GM06990 (cell line): ENCODE results near the gene ASPHD1.

Experiments used
- DNase-seq: peaks from one replicate; pipeline ENCODE4 v3.0.0-alpha.2; 2011; ENCODE audit not compliant: insufficient read length; ENCODE audit errors: extremely low read depth
- H3K27me3 ChIP-seq: replicated peaks from 2 replicates; pipeline ENCODE4 v1.6.0; 2011; ENCODE audit warnings: low read length; ENCODE audit not compliant: control insufficient read depth, insufficient read depth
- H3K36me3 ChIP-seq: 2 replicates; pipeline ENCODE4 v1.5.1; 2011; ENCODE audit warnings: low read length; ENCODE audit not compliant: control insufficient read depth, insufficient read depth
- H3K4me3 ChIP-seq: replicated peaks from 2 replicates; pipeline ENCODE4 v1.5.1; 2011; ENCODE audit warnings: low read depth, mild to moderate bottlenecking, control low read depth, low read length
- TF ChIP-seq, protein P1 (sequence below): IDR thresholded peaks from 2 replicates; pipeline ENCODE4 v1.5.1; 2011; ENCODE audit warnings: low read length, control low read depth, mild to moderate bottlenecking, inconsistent platforms; ENCODE audit not compliant: insufficient read depth, poor library complexity, severe bottlenecking

Gene ASPHD1

DNA sequence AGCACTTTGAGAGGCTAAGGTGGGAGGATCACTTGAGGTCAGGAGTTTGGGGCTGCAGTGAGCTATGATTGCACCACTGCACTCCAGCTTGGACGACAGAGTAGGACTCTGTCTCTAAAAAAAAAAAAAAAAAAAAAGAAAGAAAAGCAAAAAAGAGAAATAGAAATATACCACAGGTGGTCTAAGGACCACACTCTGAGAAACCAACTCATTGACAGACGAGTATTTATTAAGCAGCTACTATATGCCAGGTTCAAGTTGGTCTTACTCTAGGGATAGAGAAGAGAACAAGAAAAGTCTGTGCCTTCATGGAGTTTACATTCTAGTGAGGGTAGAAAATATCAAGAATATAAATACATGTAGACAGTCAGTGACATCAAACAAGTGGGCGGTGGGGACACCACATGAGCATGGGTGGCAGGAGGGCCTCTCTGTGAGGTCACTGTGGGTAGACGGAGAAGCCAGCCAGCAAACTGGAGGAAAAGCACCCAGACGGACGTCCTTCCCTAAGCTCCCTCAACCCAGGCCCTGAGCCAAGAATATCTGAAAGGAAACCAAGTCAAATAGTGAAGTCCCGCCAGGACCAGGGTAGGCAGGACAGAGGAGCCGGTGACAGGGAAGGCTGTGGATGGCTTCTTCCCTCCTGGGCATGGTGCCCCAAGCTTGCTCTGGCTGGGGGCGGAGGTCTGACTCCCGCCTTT is 42.0 kb upstream of the ASPHD1 start:
- no peak for DNase-seq
- TF ChIP-seq, protein P1, sequence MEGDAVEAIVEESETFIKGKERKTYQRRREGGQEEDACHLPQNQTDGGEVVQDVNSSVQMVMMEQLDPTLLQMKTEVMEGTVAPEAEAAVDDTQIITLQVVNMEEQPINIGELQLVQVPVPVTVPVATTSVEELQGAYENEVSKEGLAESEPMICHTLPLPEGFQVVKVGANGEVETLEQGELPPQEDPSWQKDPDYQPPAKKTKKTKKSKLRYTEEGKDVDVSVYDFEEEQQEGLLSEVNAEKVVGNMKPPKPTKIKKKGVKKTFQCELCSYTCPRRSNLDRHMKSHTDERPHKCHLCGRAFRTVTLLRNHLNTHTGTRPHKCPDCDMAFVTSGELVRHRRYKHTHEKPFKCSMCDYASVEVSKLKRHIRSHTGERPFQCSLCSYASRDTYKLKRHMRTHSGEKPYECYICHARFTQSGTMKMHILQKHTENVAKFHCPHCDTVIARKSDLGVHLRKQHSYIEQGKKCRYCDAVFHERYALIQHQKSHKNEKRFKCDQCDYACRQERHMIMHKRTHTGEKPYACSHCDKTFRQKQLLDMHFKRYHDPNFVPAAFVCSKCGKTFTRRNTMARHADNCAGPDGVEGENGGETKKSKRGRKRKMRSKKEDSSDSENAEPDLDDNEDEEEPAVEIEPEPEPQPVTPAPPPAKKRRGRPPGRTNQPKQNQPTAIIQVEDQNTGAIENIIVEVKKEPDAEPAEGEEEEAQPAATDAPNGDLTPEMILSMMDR = no peak
- Histone ChIP-seq H3K4me3 (no peak overlapping the region), H3K36me3 (peaks cover 8% of the 10 kb centered on the region), H3K27me3 (no peaks in the 10 kb centered on the region)

DNA sequence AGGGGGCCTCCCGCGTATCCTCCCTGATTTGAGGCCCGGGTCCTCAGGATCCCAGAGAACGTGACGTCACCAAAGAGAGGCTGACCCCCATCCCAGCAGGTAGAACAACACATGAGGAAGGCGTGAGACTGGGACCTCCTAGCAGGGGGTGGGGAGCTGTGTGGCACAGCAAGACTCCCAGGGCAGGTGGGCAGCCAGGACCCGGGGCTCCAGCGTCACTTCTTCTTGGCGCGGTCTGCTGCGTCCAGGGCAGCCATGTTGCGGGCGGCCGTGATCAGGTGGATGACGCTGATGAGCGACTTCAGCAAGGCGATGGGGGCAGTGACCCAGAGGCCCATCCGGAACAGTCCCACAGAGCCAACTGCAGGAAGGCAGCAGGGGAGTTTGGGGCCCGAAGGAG is 41.3 kb upstream of the ASPHD1 start:
- H3K27me3 ChIP-seq = no peaks in the 10 kb centered on the region
- H3K4me3 ChIP-seq = no peak overlapping the region
- peaks cover 8% of the 10 kb centered on the region for H3K36me3 ChIP-seq
- DNase-seq = no peak
- TF ChIP-seq, protein P1 = no peak

DNA sequence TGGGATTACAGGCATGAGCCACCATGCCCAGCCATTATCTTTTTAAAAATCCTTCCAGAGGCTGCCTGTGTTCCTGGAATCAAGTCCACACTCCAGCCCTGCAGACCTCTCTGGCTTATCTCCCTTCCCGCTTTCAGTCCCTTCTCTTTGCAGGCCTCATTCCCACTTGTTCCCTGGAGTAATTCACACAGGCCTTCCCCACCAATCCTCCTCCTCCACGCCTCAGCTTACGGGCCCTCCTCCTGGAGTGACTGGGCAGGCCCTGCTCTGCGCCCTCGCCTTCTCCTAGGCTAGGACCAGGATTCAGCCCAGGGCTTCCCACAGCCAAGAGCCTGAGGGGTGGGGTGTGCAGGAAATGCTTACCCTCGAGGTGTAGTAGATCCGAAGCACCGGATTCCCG is 40.1 kb upstream of the ASPHD1 start:
- TF ChIP-seq, protein P1 = no peak
- no peak for DNase-seq
- no peak overlapping the region for H3K4me3 ChIP-seq
- no peaks in the 10 kb centered on the region for H3K27me3 ChIP-seq
- H3K36me3 ChIP-seq = peaks cover 8% of the 10 kb centered on the region

DNA sequence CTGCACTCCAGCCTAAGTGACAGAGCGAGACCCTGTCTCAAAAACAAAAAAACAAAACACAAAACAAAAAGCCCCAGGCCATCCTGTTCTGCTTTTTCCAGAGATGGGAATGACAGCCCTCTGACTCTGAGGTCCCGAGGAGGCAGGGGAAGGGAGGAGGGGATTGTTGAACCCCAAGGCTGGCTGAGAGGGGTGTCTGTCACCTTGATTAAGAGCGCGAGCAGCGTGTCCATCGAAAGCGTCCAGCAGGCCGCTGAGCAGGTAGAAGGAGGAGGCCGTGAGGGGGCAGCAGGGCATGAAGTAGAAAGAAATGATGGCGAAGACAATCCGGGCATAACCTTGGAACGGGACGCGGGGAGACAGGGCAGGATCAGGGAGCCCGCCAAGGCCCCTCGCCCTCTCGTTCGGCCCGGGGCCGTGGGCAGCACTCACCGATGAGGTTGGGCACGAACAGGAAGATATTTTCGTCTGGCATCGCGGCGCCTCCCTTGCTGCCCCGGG is 37.9 kb upstream of the ASPHD1 start:
- no peak for DNase-seq
- TF ChIP-seq, protein P1 = no peak
- Histone ChIP-seq H3K4me3 (peak overlapping the region; percentile 91), H3K36me3 (peaks cover 8% of the 10 kb centered on the region), H3K27me3 (no peaks in the 10 kb centered on the region)

DNA sequence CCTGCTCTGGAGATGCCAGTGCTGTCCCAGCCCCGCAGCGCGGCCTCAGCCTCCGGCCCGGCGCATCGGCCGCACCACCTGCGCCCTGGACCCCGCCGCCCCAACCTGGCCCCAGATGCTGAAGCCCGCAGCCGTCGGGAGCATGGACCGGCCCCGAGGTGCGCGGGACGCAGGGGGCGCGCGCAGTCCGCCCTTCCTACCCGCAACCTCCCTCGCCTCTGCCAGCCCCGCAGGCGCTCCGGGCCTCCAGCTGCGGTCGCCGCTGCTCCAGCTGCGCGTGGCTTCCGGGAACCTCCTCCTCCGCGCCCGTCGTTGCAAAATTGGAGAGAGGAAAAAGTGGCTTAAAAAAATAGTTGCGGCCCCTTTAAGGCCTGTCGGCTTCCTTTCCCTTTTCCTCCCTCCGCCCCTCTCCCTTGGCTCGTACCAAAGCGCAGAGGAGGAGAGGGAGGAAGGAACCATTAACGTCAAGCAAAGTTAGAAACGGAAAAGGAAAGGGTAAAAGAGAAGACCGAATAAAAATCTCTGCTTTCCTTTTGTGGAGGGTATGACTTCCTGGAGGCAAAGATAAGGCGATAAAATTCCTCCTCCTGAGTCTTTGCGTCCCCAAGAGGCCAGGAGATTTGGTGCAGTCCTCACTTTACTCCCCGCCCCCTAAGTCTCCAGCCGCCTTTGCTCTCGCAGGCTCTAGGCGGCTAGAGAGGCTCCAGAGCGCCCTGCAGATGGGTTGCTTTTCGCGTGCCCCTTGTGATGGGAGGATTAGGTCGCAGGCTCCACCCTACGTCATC is 37.2 kb upstream of the ASPHD1 start, which contains the start of gene CDIPT:
TSS of gene CDIPT (minus strand) at position 343 of the 785 bp plus-strand sequence. CDS start 369 bp downstream, outside the sequence.
- Histone ChIP-seq H3K27me3 (no peaks in the 10 kb centered on the region; the same call in 1 of the 2 replicates), H3K36me3 (peaks cover 8% of the 10 kb centered on the region), H3K4me3 (peak within 1 kb of the TSS; percentile 91)
- TF ChIP-seq, protein P1 = peak; percentile 89
- peak; percentile 85 for DNase-seq
